RKO (cell line): Measurements from ENCODE around the gene GET3.
A peak's percentile ranks its signal among the peaks of the same experiment; 100 is the strongest.
"Not testable (repeated sequence)": the region's sequence is repeated elsewhere in the genome, so short reads cannot be mapped to it uniquely, and the experiment has no call there.

Source experiments
- DNase-seq: peaks from one replicate; pipeline ENCODE4 v3.0.0-alpha.2; 2016; ENCODE audit warnings: low spot score

GET3 gene

GRCh38 chr19:12792051-12792852 lies 55.0 kb downstream of the GET3 start:
- peak; percentile 87 for DNase-seq

GRCh38 chr19:12792853-12793289 lies 55.6 kb downstream of the GET3 start:
- no peak for DNase-seq

GRCh38 chr19:12793290-12794195 lies 56.2 kb downstream of the GET3 start:
- DNase-seq = peak; percentile 94

GRCh38 chr19:12794196-12794941 lies 57.1 kb downstream of the GET3 start:
- DNase-seq = no peak

GRCh38 chr19:12794971-12795381 lies 57.7 kb downstream of the GET3 start:
- no peak for DNase-seq

GRCh38 chr19:12796146-12797071 lies 59.1 kb downstream of the GET3 start:
- peak; percentile 86 for DNase-seq

GRCh38 chr19:12797141-12797587 lies 59.9 kb downstream of the GET3 start:
- DNase-seq = no peak

GRCh38 chr19:12797607-12798006 lies 60.3 kb downstream of the GET3 start:
- not testable (repeated sequence) for DNase-seq
